HG02759 (cell line): ENCODE data around the gene TMX1.
"Not testable (repeated sequence)": the region's sequence is repeated elsewhere in the genome, so short reads cannot be mapped to it uniquely, and the experiment has no call there.

Experiments used
- ATAC-seq: cut with Tn5 transposase; IDR thresholded peaks from one replicate; pipeline ENCODE4 v1.9.1; 2021; ENCODE audit warnings: mild to moderate bottlenecking, moderate library complexity; ENCODE audit not compliant: unreplicated experiment

The TMX1 gene

GRCh38 chr14:51239813-51240803 is at the start of gene TMX1:
TSS of gene TMX1 (plus strand) at chr14:51240247. CDS start at chr14:51240293, 46 bp downstream.
- ATAC-seq: peak; percentile 94

- peak; percentile 32 for ATAC-seq
Measured at GRCh38 chr14:51201890-51202289, 38.2 kb upstream of the TMX1 start.

- ATAC-seq: peak; percentile 79
Measured at GRCh38 chr14:51202914-51203665, 37.0 kb upstream of the TMX1 start.

- ATAC-seq: no peak
Measured at GRCh38 chr14:51203881-51204280, 36.2 kb upstream of the TMX1 start.

GRCh38 chr14:51205486-51205885 is 34.6 kb upstream of the TMX1 start:
- no peak for ATAC-seq

GRCh38 chr14:51206462-51206861 is 33.6 kb upstream of the TMX1 start:
- ATAC-seq: no peak

- no peak for ATAC-seq
Measured at GRCh38 chr14:51207621-51208020, 32.4 kb upstream of the TMX1 start.

GRCh38 chr14:51208982-51209381 is 31.1 kb upstream of the TMX1 start:
- no peak for ATAC-seq

- ATAC-seq: no peak
Measured at GRCh38 chr14:51209457-51209856, 30.6 kb upstream of the TMX1 start.

GRCh38 chr14:51210594-51210993 is 29.5 kb upstream of the TMX1 start:
- no peak for ATAC-seq

GRCh38 chr14:51211149-51211548 is 28.9 kb upstream of the TMX1 start:
- no peak for ATAC-seq

- no peak for ATAC-seq
Measured at GRCh38 chr14:51216602-51217001, 23.4 kb upstream of the TMX1 start.

GRCh38 chr14:51219473-51220448 is 20.3 kb upstream of the TMX1 start:
- ATAC-seq: no peak

GRCh38 chr14:51223463-51223862 is 16.6 kb upstream of the TMX1 start:
- not testable (repeated sequence) for ATAC-seq

GRCh38 chr14:51224551-51224950 is 15.5 kb upstream of the TMX1 start:
- no peak for ATAC-seq

- no peak for ATAC-seq
Measured at GRCh38 chr14:51225751-51226150, 14.3 kb upstream of the TMX1 start.

GRCh38 chr14:51228391-51228790 is 11.7 kb upstream of the TMX1 start:
- no peak for ATAC-seq

- ATAC-seq: no peak
Measured at GRCh38 chr14:51228890-51229289, 11.2 kb upstream of the TMX1 start.

- no peak for ATAC-seq
Measured at GRCh38 chr14:51236314-51236713, 3.7 kb upstream of the TMX1 start.

- ATAC-seq: no peak
Measured at GRCh38 chr14:51240804-51241380, 845 bp downstream of the TMX1 start.
